HEK293 (cell line): ENCODE data around the gene DIP2A.

ENCODE experiments used
- ZNF302 ChIP-seq: fragments of 450-650 bp; formaldehyde crosslinking; IDR thresholded peaks from 2 replicates; pipeline ENCODE4 v1.5.1; 2016; ENCODE audit warnings: missing biosample characterization, missing genetic modification characterization, low read depth
- ZNF362 ChIP-seq: fragments of 450-650 bp; formaldehyde crosslinking; IDR thresholded peaks from 2 replicates; pipeline ENCODE4 v1.5.1; 2016; ENCODE audit warnings: missing biosample characterization, missing genetic modification characterization
- ZNF660 ChIP-seq: fragments of 450-650 bp; IDR thresholded peaks from 2 replicates; pipeline ENCODE4 v1.5.1; 2018; ENCODE audit warnings: missing biosample characterization, mild to moderate bottlenecking, missing genetic modification characterization

DNA sequence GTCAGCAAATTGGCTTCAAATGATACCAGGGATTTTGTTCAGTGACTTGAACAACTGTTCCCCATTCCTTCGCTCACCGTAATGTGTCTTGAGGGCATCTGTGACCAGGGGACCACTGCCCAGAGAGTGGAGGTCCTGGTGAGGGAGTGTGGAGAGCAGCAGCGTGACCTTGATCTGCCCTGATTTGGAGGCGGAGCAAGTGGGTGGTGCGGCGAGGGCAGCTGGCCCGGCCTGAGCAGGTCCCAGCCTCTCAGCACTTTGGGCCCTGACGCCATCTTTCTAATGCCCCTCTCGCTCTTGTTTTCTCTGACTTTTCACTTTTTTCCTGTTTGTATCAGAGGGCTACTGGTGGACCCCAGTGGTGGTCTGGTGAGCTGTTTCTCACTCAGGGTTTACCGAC lies 31.1 kb downstream of the DIP2A start:
- TF ChIP-seq ZNF302 (tag by site-specific recombination) (no peak), ZNF660 (tag by site-specific recombination) (no peak), ZNF362 (tag by site-specific recombination) (no peak)
